ENCODE results near the gene ASPHD2.
A peak's percentile ranks its signal among the peaks of the same experiment; 100 is the strongest.
"Not testable (repeated sequence)": the region's sequence is repeated elsewhere in the genome, so short reads cannot be mapped to it uniquely, and the experiment has no call there.

Gene ASPHD2

DNA sequence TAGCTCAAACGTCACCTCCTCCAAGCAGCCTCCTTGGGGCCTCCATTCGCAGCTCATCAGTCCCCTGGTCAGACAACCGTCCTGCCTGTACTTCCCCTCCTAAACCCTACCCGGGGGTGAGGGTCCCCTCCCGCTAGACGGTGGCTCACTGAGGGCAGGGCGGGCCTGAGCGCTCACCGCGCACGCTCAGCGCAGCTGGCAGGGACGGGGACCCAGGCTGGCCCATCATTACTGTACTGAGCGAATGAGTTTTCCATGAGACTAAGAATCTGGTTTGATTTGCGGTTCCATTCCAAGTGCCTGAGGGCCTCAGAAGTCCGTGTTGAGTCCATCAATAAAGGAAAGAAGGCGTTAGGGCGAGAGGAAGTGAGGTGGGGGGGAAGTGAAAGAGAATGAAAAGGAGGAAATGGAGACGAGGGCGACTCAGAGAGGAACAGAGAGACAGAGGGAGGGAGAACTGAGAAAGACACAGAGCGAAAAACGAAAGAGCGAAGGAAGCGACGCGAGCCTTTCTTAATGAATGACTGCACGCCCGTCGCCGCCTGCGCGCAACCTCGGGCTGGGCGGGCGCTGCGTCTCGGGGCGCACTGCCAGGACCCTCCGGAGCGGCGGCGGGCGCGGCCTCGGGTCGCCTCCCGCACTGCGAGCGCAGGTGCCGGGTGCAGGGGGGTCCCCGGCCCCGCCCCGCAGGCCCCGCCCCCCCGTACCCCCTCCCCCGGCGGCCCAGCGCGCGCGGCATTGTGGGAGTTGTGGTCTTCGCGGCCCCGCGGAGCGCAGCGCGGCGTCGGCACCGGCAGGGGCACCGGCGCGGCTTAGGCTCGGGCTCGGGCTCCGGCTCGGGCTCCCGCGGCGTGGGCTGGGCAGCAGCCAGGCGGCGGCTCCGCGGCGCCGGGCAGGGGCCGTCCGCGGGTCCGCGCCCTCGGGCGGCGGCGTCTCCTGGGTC lies at the start of gene ASPHD2:
ASPHD2 (plus strand) TSS at position 746 of the 943 bp plus-strand sequence. CDS start 4,356 bp downstream, outside the sequence.
- DNase-seq, result peak; percentile 94

- no peak for DNase-seq
Measured at GRCh38 chr22:26380072-26380830, 48.8 kb upstream of the ASPHD2 start.

DNA sequence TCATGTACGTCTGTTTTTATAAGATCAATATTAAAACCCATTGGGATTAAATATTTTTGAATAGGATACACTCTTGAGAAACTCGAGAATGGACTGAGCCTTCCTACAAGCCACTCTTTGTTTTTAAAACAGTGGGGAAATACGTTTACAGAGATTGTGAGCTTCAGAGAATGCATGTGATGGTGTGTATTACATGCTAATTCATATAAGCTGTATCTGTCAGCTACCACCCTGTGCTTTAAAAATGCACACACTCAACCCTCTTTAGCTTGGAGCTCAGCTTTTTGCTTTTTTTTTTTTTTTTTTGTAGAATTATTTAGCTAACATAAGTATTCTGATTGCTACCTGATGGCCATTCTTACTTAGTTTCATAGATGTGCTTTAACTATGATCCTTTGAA lies 46.3 kb upstream of the ASPHD2 start:
- DNase-seq, result no peak

DNA sequence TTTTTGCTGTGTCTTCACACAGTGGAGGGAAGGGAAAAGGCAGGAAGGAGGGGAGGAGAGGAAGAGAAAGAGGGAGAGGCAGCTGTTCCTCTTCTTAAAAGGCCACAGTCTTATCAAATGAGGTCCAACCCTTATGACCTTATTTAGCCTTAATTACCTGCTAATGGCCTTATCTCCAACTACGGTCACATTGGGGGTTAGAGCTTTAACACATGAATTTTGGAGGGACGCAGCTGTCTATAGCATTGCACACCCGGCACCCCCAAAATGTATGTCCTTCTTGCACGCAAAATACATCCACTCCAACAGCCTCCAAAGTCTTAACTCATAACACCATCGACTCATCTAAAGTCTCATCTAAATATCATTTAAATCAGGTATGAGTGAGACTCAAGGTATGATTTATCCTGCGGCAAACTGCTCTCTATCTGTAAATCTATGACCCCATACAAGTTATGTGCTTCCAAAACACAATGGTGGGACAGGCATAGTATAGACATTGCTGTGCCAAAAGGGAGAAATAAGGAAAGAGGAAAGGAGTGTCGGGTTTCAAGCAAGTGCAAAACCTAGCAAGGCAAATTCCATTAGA lies 45.0 kb upstream of the ASPHD2 start:
- DNase-seq, result no peak

- no peak for DNase-seq
Measured at GRCh38 chr22:26385164-26385563, 43.9 kb upstream of the ASPHD2 start.

DNA sequence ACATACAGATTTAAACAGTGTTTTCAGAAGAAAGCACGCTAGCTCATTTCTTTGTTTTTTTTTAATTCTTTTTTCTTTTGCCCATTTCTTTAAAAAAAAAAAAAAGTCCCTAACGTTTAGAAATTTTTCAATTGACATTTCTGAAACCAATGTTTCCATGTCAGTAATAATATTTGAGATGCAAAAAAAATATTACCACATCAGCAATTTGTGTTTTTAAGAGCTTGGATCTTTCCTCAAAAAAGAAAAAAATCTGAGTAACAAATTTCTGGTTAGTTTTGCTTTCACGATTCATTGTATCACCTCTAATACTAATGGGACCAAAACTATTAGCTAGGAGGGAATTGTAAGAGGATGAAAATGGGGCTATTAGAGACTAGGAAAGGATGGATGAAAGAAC lies 39.9 kb upstream of the ASPHD2 start:
- no peak for DNase-seq

GRCh38 chr22:26391091-26391490 lies 38.0 kb upstream of the ASPHD2 start:
- no peak for DNase-seq

GRCh38 chr22:26391623-26392022 lies 37.4 kb upstream of the ASPHD2 start:
- DNase-seq, result no peak

GRCh38 chr22:26393929-26394328 lies 35.1 kb upstream of the ASPHD2 start:
- DNase-seq, result no peak

GRCh38 chr22:26394777-26395176 lies 34.3 kb upstream of the ASPHD2 start:
- DNase-seq, result no peak

DNA sequence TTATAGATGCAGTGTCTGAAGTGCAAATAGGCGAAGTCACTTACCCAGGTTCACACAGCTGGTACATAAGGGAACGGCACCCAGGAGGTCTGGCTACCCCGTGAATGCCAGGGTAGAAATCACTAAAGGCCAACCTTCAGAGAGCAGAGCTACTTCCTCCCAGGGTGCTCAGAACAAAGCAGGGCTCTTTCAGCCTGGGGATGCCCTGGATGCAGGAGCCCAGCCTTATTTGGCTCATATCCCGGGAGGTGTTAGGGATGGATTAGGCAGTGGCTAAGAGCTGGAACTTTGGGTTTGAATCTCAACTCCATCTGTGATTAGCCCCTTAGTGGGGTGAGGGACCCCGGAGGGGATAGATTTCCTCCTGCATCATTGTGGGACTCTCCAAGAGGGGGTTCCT lies 33.1 kb upstream of the ASPHD2 start:
- no peak for DNase-seq

DNA sequence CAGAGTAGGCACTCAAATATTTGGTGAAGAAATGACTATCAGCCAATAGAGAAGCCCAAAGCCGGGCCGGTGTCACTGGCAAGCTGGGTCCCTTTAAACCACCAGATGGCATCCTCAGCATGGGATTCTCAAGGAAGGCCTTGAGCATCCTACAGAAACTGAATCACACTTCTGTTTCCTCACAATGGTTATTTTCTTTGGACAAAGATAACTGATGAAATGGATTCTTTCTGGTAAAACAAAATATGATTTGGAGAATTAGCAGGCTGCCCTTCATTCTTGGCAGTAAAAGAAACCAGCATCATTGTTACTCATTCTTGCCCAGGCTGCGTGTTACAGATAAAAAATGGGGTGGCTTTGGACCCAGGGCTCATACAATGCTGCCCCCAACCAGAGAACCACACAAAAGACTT lies 30.3 kb upstream of the ASPHD2 start:
- peak; percentile 77 for DNase-seq

GRCh38 chr22:26399289-26399688 lies 29.8 kb upstream of the ASPHD2 start:
- no peak for DNase-seq

DNA sequence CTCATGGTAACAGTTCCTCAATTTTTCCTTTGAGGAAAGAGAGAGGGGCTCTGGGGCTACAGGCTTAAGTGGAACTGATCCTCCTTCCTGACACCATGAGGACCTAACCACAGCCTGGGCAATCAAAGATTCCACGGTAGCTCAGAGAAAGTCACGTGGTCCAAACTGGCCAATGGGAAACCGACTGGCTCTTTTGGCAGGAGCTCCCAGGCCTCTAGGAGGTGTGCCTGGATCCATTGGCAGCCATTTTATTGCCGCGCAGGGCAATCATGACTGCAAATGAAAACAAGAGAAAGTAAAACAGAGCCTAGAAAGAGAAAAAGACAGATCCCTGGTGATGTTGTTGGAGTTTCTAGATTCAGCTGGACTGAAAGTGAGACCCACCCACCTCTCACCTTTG lies 27.3 kb upstream of the ASPHD2 start:
- no peak for DNase-seq

- peak; percentile 78 for DNase-seq
Measured at GRCh38 chr22:26404851-26405421, 24.1 kb upstream of the ASPHD2 start.

GRCh38 chr22:26406118-26406517 lies 22.9 kb upstream of the ASPHD2 start:
- no peak for DNase-seq

- not testable (repeated sequence) for DNase-seq
Measured at GRCh38 chr22:26408562-26409220, 20.4 kb upstream of the ASPHD2 start.

GRCh38 chr22:26409719-26410335 lies 19.2 kb upstream of the ASPHD2 start:
- peak; percentile 58 for DNase-seq

GRCh38 chr22:26410386-26410785 lies 18.7 kb upstream of the ASPHD2 start:
- DNase-seq, result no peak

- DNase-seq, result no peak
Measured at GRCh38 chr22:26414347-26414746, 14.7 kb upstream of the ASPHD2 start.

- no peak for DNase-seq
Measured at GRCh38 chr22:26416256-26416655, 12.8 kb upstream of the ASPHD2 start.

- DNase-seq, result no peak
Measured at GRCh38 chr22:26416670-26417276, 12.3 kb upstream of the ASPHD2 start.
